SK-N-SH (cell line): ENCODE measurements around the gene TRAIP.
"Not testable (repeated sequence)": the region's sequence is repeated elsewhere in the genome, so short reads cannot be mapped to it uniquely, and the experiment has no call there.

Experiments used
- CHD2 ChIP-seq: fragments of 150-350 bp; IDR thresholded peaks from 2 replicates; pipeline ENCODE4 v1.6.1; 2018; ENCODE audit warnings: low read length; ENCODE audit not compliant: partially characterized antibody
- EP300 ChIP-seq, 2 experiments: IDR thresholded peaks; 2 replicates each; pipeline versions ENCODE4 v1.4.0 to v1.6.1; 2012; ENCODE audit warnings: borderline replicate concordance in 1 of 2, low read depth in 1 of 2, low read length in 1 of 2
- FOSL2 ChIP-seq: IDR thresholded peaks from 2 replicates; pipeline ENCODE4 v1.4.0; 2012; ENCODE audit warnings: low read depth, mild to moderate bottlenecking, moderate library complexity, borderline replicate concordance
- GABPA ChIP-seq: IDR thresholded peaks from 2 replicates; pipeline ENCODE4 v1.4.0; 2012; ENCODE audit warnings: low read depth, mild to moderate bottlenecking
- MXI1 ChIP-seq: IDR thresholded peaks from 2 replicates; pipeline ENCODE4 v1.6.1; 2012; ENCODE audit warnings: mild to moderate bottlenecking, low read depth, low read length, improper control_type of control experiment
- POLR2AphosphoS5 ChIP-seq: IDR thresholded peaks from 2 replicates; pipeline ENCODE4 v1.6.1; 2012; ENCODE audit warnings: low read depth, low read length
- RCOR1 ChIP-seq: fragments of 150-350 bp; IDR thresholded peaks from 2 replicates; pipeline ENCODE4 v1.6.1; 2017; ENCODE audit warnings: antibody characterized with exemption, low read length
- SMC3 ChIP-seq: IDR thresholded peaks from 2 replicates; pipeline ENCODE4 v1.6.1; 2012; ENCODE audit warnings: low read depth, low read length, improper control_type of control experiment
- YY1 ChIP-seq: IDR thresholded peaks from 2 replicates; pipeline ENCODE4 v1.4.0; 2012; ENCODE audit warnings: low read depth, mild to moderate bottlenecking
- TF ChIP-seq, protein P1 (sequence below): fragments of 200-600 bp; sonication (generic); IDR thresholded peaks from 2 replicates; pipeline ENCODE4 v1.6.1; 2017; ENCODE audit warnings: antibody characterized with exemption, mild to moderate bottlenecking, moderate library complexity
- TF ChIP-seq, protein P2 (sequence below): IDR thresholded peaks from 2 replicates; pipeline ENCODE4 v1.6.1; 2012; ENCODE audit warnings: mild to moderate bottlenecking, low read depth, low read length, moderate library complexity
- TF ChIP-seq, protein P3 (sequence below): IDR thresholded peaks from 2 replicates; pipeline ENCODE4; 2012
- TF ChIP-seq, protein P4 (sequence below): IDR thresholded peaks from 2 replicates; pipeline ENCODE4 v1.4.0; 2012; ENCODE audit warnings: low read depth

DNA sequence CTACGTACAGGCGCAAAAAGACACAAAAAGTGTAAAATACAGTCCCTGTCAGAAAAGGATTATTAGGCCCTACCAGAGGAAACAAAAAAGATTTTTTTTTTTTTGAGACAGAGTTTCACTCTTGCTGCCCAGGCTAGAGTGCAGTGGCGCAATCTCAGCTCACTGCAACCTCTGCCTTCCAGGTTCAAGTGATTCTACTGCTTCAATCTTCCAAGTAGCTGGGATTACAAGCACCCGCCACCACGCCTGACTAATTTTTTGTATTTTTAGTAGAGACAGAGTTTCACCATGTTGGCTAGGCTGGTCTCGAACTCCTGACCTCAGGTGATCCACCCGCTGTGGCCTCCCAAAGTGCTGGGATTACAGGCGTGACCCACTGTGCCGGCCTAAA lies 75.4 kb downstream of the TRAIP start:
- TF ChIP-seq, protein P1, sequence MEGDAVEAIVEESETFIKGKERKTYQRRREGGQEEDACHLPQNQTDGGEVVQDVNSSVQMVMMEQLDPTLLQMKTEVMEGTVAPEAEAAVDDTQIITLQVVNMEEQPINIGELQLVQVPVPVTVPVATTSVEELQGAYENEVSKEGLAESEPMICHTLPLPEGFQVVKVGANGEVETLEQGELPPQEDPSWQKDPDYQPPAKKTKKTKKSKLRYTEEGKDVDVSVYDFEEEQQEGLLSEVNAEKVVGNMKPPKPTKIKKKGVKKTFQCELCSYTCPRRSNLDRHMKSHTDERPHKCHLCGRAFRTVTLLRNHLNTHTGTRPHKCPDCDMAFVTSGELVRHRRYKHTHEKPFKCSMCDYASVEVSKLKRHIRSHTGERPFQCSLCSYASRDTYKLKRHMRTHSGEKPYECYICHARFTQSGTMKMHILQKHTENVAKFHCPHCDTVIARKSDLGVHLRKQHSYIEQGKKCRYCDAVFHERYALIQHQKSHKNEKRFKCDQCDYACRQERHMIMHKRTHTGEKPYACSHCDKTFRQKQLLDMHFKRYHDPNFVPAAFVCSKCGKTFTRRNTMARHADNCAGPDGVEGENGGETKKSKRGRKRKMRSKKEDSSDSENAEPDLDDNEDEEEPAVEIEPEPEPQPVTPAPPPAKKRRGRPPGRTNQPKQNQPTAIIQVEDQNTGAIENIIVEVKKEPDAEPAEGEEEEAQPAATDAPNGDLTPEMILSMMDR = not testable (repeated sequence)
- not testable (repeated sequence) for TF ChIP-seq MXI1; GABPA; CHD2; RCOR1; FOSL2; POLR2AphosphoS5; SMC3; EP300 (IDR thresholded peaks at IDR 0.05; ENCODE audit: borderline replicate concordance in 1 of 2, low read depth in 1 of 2, low read length in 1 of 2); YY1
- TF ChIP-seq, protein P2, sequence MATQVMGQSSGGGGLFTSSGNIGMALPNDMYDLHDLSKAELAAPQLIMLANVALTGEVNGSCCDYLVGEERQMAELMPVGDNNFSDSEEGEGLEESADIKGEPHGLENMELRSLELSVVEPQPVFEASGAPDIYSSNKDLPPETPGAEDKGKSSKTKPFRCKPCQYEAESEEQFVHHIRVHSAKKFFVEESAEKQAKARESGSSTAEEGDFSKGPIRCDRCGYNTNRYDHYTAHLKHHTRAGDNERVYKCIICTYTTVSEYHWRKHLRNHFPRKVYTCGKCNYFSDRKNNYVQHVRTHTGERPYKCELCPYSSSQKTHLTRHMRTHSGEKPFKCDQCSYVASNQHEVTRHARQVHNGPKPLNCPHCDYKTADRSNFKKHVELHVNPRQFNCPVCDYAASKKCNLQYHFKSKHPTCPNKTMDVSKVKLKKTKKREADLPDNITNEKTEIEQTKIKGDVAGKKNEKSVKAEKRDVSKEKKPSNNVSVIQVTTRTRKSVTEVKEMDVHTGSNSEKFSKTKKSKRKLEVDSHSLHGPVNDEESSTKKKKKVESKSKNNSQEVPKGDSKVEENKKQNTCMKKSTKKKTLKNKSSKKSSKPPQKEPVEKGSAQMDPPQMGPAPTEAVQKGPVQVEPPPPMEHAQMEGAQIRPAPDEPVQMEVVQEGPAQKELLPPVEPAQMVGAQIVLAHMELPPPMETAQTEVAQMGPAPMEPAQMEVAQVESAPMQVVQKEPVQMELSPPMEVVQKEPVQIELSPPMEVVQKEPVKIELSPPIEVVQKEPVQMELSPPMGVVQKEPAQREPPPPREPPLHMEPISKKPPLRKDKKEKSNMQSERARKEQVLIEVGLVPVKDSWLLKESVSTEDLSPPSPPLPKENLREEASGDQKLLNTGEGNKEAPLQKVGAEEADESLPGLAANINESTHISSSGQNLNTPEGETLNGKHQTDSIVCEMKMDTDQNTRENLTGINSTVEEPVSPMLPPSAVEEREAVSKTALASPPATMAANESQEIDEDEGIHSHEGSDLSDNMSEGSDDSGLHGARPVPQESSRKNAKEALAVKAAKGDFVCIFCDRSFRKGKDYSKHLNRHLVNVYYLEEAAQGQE = not testable (repeated sequence)
- TF ChIP-seq, protein P3, sequence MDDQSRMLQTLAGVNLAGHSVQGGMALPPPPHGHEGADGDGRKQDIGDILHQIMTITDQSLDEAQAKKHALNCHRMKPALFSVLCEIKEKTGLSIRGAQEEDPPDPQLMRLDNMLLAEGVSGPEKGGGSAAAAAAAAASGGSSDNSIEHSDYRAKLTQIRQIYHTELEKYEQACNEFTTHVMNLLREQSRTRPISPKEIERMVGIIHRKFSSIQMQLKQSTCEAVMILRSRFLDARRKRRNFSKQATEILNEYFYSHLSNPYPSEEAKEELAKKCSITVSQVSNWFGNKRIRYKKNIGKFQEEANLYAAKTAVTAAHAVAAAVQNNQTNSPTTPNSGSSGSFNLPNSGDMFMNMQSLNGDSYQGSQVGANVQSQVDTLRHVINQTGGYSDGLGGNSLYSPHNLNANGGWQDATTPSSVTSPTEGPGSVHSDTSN = not testable (repeated sequence)
- TF ChIP-seq, protein P4, sequence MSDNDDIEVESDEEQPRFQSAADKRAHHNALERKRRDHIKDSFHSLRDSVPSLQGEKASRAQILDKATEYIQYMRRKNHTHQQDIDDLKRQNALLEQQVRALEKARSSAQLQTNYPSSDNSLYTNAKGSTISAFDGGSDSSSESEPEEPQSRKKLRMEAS = not testable (repeated sequence)
